Chondrocyte (in vitro differentiated cells): Measurements from ENCODE around the gene RHCE. TPM values are rescaled to one million over a fixed set of nuclear protein-coding genes. Genes with fewer than 3 reads are reported as not detected.
"Not testable (repeated sequence)": the region's sequence is repeated elsewhere in the genome, so short reads cannot be mapped to it uniquely, and the experiment has no call there.

Source experiments
- DNase-seq: peaks from one replicate; pipeline ENCODE4 v3.0.0; 2021; ENCODE audit warnings: mixed read lengths, low spot score
- H3K27ac Mint-ChIP-seq: one replicate; pipeline ENCODE4 v1.8.0; 2021; ENCODE audit warnings: mild to moderate bottlenecking, moderate library complexity, mixed read lengths; ENCODE audit not compliant: unreplicated experiment
- H3K27me3 Mint-ChIP-seq: 2 replicates; pipeline ENCODE4 v1.8.0; 2021; ENCODE audit warnings: low read depth, mixed read lengths
- H3K36me3 Mint-ChIP-seq: 2 replicates; pipeline ENCODE4 v1.8.0; 2021; ENCODE audit warnings: low read depth, mixed read lengths
- H3K4me1 Mint-ChIP-seq: 2 replicates; pipeline ENCODE4 v1.8.0; 2021; ENCODE audit warnings: low read depth, mild to moderate bottlenecking, mixed read lengths
- H3K4me3 Mint-ChIP-seq: one replicate; pipeline ENCODE4 v1.8.0; 2021; ENCODE audit warnings: mild to moderate bottlenecking, moderate library complexity, mixed read lengths; ENCODE audit not compliant: unreplicated experiment
- H3K9me3 Mint-ChIP-seq: 2 replicates; pipeline ENCODE4 v1.8.0; 2021; ENCODE audit warnings: low read depth, mixed read lengths
- CTCF ChIP-seq: fragments of 200-600 bp; sonication (generic); IDR thresholded peaks from 2 replicates; pipeline ENCODE4 v1.5.0; 2021; ENCODE audit warnings: antibody characterized with exemption, mild to moderate bottlenecking, moderate library complexity
- total RNA-seq: library from RNA; stranded (reverse); gene quantifications from 3 replicates; pipeline ENCODE4 v1.2.1, GENCODE V29; 2021

RHCE gene
- total RNA-seq, 1 donor from 2014 or later, result 1.0 TPM

GRCh38 chr1:25427696-25428095, 7.1 kb upstream of the RHCE start:
- DNase-seq, result no peak
- peaks cover 20% of the 10 kb centered on the region for H3K4me1 Mint-ChIP-seq
- no peak overlapping the region for H3K4me3 Mint-ChIP-seq
- TF ChIP-seq CTCF, result no peak
- H3K27ac Mint-ChIP-seq, result peak overlapping the region; percentile 23
- H3K27me3 Mint-ChIP-seq, result no peaks in the 10 kb centered on the region
- H3K9me3 Mint-ChIP-seq, result no peaks in the 10 kb centered on the region
- no peaks in the 10 kb centered on the region for H3K36me3 Mint-ChIP-seq

- no peak for DNase-seq
- Mint-ChIP-seq H3K27ac (no peak overlapping the region), H3K4me1 (peaks cover 10% of the 10 kb centered on the region), H3K4me3 (no peak overlapping the region), H3K36me3 (no peaks in the 10 kb centered on the region), H3K9me3 (no peaks in the 10 kb centered on the region), H3K27me3 (no peaks in the 10 kb centered on the region)
- no peak for TF ChIP-seq CTCF
These were observed 4.8 kb upstream of the RHCE start for GRCh38 chr1:25425098-25426085.

- not testable (repeated sequence) for DNase-seq, H3K27me3 Mint-ChIP-seq, H3K4me1 Mint-ChIP-seq, H3K9me3 Mint-ChIP-seq, H3K27ac Mint-ChIP-seq, H3K36me3 Mint-ChIP-seq, H3K4me3 Mint-ChIP-seq
These were observed 2.6 kb upstream of the RHCE start for GRCh38 chr1:25423206-25423605.

- H3K4me3 Mint-ChIP-seq, H3K36me3 Mint-ChIP-seq, H3K27me3 Mint-ChIP-seq: not testable (repeated sequence)
These were observed 1.3 kb downstream of the RHCE start for GRCh38 chr1:25419339-25419738.

GRCh38 chr1:25417280-25417679, 3.3 kb downstream of the RHCE start:
- H3K4me1 Mint-ChIP-seq, H3K36me3 Mint-ChIP-seq, H3K9me3 Mint-ChIP-seq, DNase-seq, H3K27me3 Mint-ChIP-seq, H3K4me3 Mint-ChIP-seq, H3K27ac Mint-ChIP-seq: not testable (repeated sequence)

More at GRCh38 chr1:25419339-25419738, 1.3 kb downstream of the RHCE start:
- DNase-seq, H3K9me3 Mint-ChIP-seq, H3K27ac Mint-ChIP-seq, H3K4me1 Mint-ChIP-seq: not testable (repeated sequence)

- not testable (repeated sequence) for DNase-seq, H3K4me1 Mint-ChIP-seq, H3K27ac Mint-ChIP-seq, H3K27me3 Mint-ChIP-seq, H3K36me3 Mint-ChIP-seq, H3K9me3 Mint-ChIP-seq, H3K4me3 Mint-ChIP-seq
These were observed 6.0 kb downstream of the RHCE start for GRCh38 chr1:25414578-25414977.

GRCh38 chr1:25414157-25414556, 6.5 kb downstream of the RHCE start:
- H3K4me3 Mint-ChIP-seq, H3K9me3 Mint-ChIP-seq, DNase-seq, H3K27ac Mint-ChIP-seq, H3K27me3 Mint-ChIP-seq, H3K36me3 Mint-ChIP-seq, H3K4me1 Mint-ChIP-seq: not testable (repeated sequence)

- not testable (repeated sequence) for H3K36me3 Mint-ChIP-seq, H3K27ac Mint-ChIP-seq, DNase-seq, H3K4me3 Mint-ChIP-seq, H3K9me3 Mint-ChIP-seq, H3K4me1 Mint-ChIP-seq, H3K27me3 Mint-ChIP-seq
These were observed 7.6 kb downstream of the RHCE start for GRCh38 chr1:25412872-25413623.

GRCh38 chr1:25409641-25410427, 10.8 kb downstream of the RHCE start:
- not testable (repeated sequence) for H3K27me3 Mint-ChIP-seq, DNase-seq, H3K27ac Mint-ChIP-seq, H3K9me3 Mint-ChIP-seq, H3K4me1 Mint-ChIP-seq, H3K4me3 Mint-ChIP-seq, H3K36me3 Mint-ChIP-seq

- H3K4me3 Mint-ChIP-seq, DNase-seq, H3K27me3 Mint-ChIP-seq, H3K4me1 Mint-ChIP-seq, H3K27ac Mint-ChIP-seq, H3K36me3 Mint-ChIP-seq, H3K9me3 Mint-ChIP-seq: not testable (repeated sequence)
These were observed 14.8 kb downstream of the RHCE start for GRCh38 chr1:25405731-25406305.
